ENCODE data around the gene GRAMD2B.

Gene GRAMD2B

GRCh38 chr5:126428421-126428820 lies 5.2 kb downstream of the GRAMD2B start:
- no peak for DNase-seq (ENCODE audit: low read depth)
- no peak overlapping the region for H3K4me3 ChIP-seq (ENCODE audit: low read depth, low read length)
- TF ChIP-seq CTCF (IDR thresholded peaks at IDR 0.05; ENCODE audit: control insufficient read depth, extremely low read depth, insufficient read depth): no peak

GRCh38 chr5:126430631-126431030 lies 7.4 kb downstream of the GRAMD2B start:
- no peak for TF ChIP-seq CTCF (IDR thresholded peaks at IDR 0.05; ENCODE audit: control insufficient read depth, extremely low read depth, insufficient read depth)
- DNase-seq (ENCODE audit: low read depth): no peak
- no peak overlapping the region for H3K4me3 ChIP-seq (ENCODE audit: low read depth, low read length)

GRCh38 chr5:126433701-126434100 lies 10.5 kb downstream of the GRAMD2B start:
- DNase-seq (ENCODE audit: low read depth): no peak
- no peak for TF ChIP-seq CTCF (IDR thresholded peaks at IDR 0.05; ENCODE audit: control insufficient read depth, extremely low read depth, insufficient read depth)
- H3K4me3 ChIP-seq (ENCODE audit: low read depth, low read length): no peak overlapping the region

GRCh38 chr5:126435261-126435660 lies 12.1 kb downstream of the GRAMD2B start:
- no peak overlapping the region for H3K4me3 ChIP-seq (ENCODE audit: low read depth, low read length)
- no peak for TF ChIP-seq CTCF (IDR thresholded peaks at IDR 0.05; ENCODE audit: control insufficient read depth, extremely low read depth, insufficient read depth)
- no peak for DNase-seq (ENCODE audit: low read depth)

- DNase-seq (ENCODE audit: low read depth): no peak
- TF ChIP-seq CTCF (IDR thresholded peaks at IDR 0.05; ENCODE audit: control insufficient read depth, extremely low read depth, insufficient read depth): no peak
- no peak overlapping the region for H3K4me3 ChIP-seq (ENCODE audit: low read depth, low read length)
These were observed 12.5 kb downstream of the GRAMD2B start for GRCh38 chr5:126435714-126436113.

GRCh38 chr5:126437721-126438120 lies 14.5 kb downstream of the GRAMD2B start:
- no peak for DNase-seq (ENCODE audit: low read depth)
- no peak for TF ChIP-seq CTCF (IDR thresholded peaks at IDR 0.05; ENCODE audit: control insufficient read depth, extremely low read depth, insufficient read depth)
- H3K4me3 ChIP-seq (ENCODE audit: low read depth, low read length): no peak overlapping the region

- no peak for TF ChIP-seq CTCF (IDR thresholded peaks at IDR 0.05; ENCODE audit: control insufficient read depth, extremely low read depth, insufficient read depth)
- no peak for DNase-seq (ENCODE audit: low read depth)
- H3K4me3 ChIP-seq (ENCODE audit: low read depth, low read length): no peak overlapping the region
These were observed 15.1 kb downstream of the GRAMD2B start for GRCh38 chr5:126438267-126438666.
